IgD-negative memory B cell (primary cell): ENCODE data around the gene TMEM176A. TPM values are rescaled to one million over a fixed set of nuclear protein-coding genes. Genes with fewer than 3 reads are reported as not detected.
A peak's percentile ranks its signal among the peaks of the same experiment; 100 is the strongest.

Experiments used
- H3K27ac Mint-ChIP-seq, 3 donors: one replicate each; pipeline ENCODE4 v1.8.0; 2020 to 2022; ENCODE audit warnings: mild to moderate bottlenecking in 3 of 3, mixed read lengths in 3 of 3, moderate library complexity in 1 of 3
- H3K27me3 Mint-ChIP-seq: one replicate; pipeline ENCODE4 v1.8.0; 2021; ENCODE audit warnings: mixed read lengths
- H3K36me3 Mint-ChIP-seq: one replicate; pipeline ENCODE4 v1.8.0; 2020; ENCODE audit warnings: mild to moderate bottlenecking, mixed read lengths
- H3K4me1 Mint-ChIP-seq, 3 donors: one replicate each; pipeline ENCODE4 v1.8.0; 2020 to 2022; ENCODE audit warnings: mixed read lengths in 3 of 3, mild to moderate bottlenecking in 1 of 3
- H3K4me3 Mint-ChIP-seq, 4 donors: one replicate each; pipeline ENCODE4 v1.8.0; 2020 to 2022; ENCODE audit warnings: mild to moderate bottlenecking in 4 of 4, mixed read lengths in 4 of 4, moderate library complexity in 3 of 4
- H3K9me3 Mint-ChIP-seq, 3 donors: one replicate each; pipeline ENCODE4 v1.8.0; 2020 to 2021; ENCODE audit warnings: mixed read lengths in 3 of 3, mild to moderate bottlenecking in 1 of 3
- polyA plus RNA-seq: library from polyadenylated mRNA; unstranded; fragments of 300-500 nt; fragmentation: Illumina TruSeq; gene quantifications from one replicate; pipeline ENCODE4 v1.2.3, GENCODE V29; 2021

Gene TMEM176A
- polyA plus RNA-seq, 1 donor from 2014 or later = not detected

DNA sequence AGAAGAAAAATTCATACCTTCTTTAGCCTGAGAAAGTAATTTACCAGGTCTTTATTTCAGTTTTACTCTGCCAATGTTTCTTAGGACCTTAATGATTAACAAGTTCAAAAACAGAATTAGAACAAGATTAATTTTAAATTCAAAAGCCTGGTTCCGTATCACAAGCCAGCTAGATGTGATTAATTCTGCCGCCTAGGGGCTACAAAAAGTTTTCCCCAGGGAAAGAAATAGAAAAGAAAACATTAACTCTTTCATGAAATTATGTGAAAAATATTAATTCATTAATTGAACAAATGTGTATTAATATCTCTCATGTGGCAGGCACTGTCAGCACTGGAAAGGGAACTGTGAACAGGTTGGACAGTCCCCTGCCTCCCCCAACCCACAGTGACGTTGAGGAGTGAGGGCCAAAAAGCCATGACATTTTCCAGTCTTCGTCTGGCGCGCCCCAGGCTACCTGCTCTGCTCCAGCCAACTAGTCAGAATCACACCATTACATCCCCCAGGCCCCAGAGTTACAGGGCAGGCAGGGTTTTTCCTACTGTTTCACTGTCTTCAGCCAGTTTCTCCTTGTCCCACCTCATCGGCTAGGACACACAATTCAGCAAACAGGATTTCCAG lies 20.1 kb downstream of the TMEM176A start:
- H3K9me3 Mint-ChIP-seq = peaks cover 5 to 11% (median 11%) of the 10 kb centered on the region in 3 donors
- no peaks in the 10 kb centered on the region for H3K4me1 Mint-ChIP-seq
- no peak overlapping the region for H3K4me3 Mint-ChIP-seq
- peaks cover 6% of the 10 kb centered on the region for H3K27me3 Mint-ChIP-seq
- H3K36me3 Mint-ChIP-seq = peaks cover 3% of the 10 kb centered on the region
- H3K27ac Mint-ChIP-seq = no peak overlapping the region

DNA sequence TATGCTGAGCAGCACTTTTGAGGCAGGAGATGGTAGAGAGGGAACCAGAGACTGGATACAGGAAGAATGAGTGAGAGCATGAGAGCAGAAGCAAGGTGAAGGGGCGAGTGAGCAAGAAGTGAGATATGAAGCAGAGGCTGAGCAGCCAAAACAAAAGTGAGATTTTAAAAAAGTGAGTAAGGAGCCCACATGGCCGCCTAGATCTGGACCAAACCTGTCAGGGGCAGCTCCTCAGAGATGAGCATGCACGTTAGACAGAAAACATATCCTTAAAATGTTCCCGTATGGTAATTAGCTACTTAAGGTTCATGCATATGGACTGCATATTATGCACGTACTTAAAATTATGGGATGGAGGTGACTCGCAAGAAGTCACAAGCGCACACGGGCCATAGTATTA lies 22.5 kb downstream of the TMEM176A start:
- peaks cover 5% of the 10 kb centered on the region for H3K27me3 Mint-ChIP-seq
- H3K4me3 Mint-ChIP-seq = no peak overlapping the region
- peaks cover 3% of the 10 kb centered on the region for H3K36me3 Mint-ChIP-seq
- peaks cover 5 to 7% (median 6%) of the 10 kb centered on the region in 3 donors for H3K9me3 Mint-ChIP-seq
- H3K27ac Mint-ChIP-seq = no peak overlapping the region
- no peaks in the 10 kb centered on the region for H3K4me1 Mint-ChIP-seq

DNA sequence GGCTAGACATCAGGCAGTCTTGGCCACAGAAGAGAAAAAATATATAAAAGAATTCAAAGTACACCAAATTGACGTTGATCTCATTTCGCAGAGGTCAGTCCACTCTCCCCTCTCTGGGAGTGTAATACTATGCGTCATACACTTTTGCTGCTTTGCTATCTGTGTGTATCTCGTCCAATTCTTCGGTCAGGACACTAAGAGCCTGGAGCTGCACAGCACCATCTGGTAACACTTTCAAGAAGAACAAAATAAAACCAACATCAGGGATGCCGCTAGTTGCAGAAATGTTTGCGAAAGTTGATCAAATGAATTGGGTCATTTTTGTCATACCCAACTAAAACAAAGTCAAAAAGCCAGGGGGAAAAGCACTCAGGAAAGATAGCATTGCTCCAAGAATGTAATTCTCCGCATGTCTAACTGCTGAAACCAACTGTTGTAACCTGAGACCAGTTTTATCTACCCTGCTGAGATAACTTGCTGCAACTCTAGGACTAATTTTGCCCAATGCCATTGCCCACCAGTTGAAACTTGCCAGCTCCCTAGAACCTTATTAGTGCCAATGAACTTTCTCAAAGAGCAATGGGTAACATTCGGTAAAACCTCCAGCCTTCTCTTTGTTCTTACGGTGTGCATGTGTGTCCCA lies 23.0 kb downstream of the TMEM176A start:
- Mint-ChIP-seq H3K9me3 (peaks cover 5 to 7% (median 6%) of the 10 kb centered on the region in 3 donors), H3K27me3 (peaks cover 8% of the 10 kb centered on the region), H3K4me3 (no peak overlapping the region)

DNA sequence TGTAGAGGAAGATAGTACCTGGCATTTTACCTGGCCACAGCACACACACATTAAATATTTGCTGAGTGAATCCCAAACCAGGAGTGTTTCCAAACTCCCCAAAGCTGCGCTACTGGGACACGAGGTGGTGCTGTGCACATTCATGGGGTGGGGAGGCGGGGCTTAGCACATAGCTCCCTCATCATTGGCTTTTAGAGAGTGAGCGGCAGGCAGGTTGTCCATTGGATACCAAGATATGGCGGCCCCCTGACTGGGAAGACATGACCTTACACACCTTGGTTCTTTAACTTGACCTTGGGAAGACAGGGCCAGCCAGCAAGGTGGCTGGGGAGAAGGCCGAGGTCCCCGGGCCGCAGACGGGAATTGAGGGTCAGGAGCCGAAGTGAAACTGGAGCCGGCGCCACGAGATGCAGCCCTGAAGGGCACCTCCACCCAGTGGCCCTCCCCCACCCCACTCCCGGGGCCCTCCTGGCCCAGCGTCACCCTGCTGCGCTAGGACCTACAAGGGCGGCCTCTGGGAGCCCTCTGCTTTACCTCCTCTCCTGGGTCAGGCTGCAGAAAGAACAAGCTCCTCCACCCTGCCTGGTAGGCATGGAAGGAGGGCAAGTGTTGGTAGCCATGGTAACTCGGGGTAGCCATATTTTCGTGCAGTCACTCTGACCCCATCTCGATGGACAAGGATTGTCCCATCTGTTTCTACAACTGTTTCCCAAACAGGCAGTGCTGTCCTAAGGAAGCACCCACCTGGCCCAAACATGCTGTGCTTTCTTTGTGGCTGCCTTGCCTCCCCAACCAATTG lies 24.0 kb downstream of the TMEM176A start:
- Mint-ChIP-seq H3K4me1 (no peaks in the 10 kb centered on the region), H3K27ac (no peak overlapping the region), H3K36me3 (peaks cover 6% of the 10 kb centered on the region), H3K27me3 (peaks cover 9% of the 10 kb centered on the region), H3K4me3 (no peak overlapping the region), H3K9me3 (peaks cover 5 to 7% (median 6%) of the 10 kb centered on the region in 3 donors)

More for the DNA sequence above, 23.0 kb downstream of the TMEM176A start:
- no peaks in the 10 kb centered on the region for H3K4me1 Mint-ChIP-seq
- no peak overlapping the region for H3K27ac Mint-ChIP-seq
- peaks cover 6% of the 10 kb centered on the region for H3K36me3 Mint-ChIP-seq

DNA sequence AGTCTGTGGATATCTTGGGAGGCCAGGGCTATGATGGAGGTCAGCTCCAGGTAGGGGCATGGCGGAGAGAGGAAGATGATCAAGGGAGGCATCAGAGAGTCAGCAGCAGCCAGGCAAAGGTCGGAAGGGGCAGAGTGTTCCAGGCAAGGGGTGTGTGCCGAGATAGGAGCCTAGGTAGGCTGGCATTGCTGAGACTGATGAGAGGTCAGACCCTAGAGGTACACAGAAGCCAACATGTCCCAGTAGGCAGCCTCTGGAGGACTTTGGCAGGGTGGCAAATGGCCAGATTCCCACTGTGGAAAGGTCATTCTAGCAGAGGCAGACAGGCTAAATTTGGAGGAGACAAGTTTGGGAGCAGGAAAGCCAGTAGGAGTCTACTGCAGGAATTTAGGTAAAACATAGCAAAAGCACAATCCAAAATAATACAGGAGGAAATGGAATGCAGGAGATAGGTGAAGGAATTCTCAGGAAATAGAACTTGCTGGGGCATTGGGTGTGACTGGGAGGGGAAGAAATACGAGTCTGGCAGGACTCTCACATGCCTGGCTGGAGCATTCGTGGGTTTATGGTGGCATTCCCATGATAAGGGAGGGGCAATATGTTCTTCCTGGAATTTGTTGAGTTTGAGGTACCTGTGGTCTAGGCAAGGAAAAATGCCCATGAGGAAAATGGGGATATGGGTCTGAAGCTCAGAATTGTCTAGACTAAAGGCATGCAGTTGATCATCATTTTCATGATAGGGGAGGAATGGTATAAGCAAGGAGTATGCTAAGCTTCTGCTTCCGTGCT lies 25.7 kb downstream of the TMEM176A start:
- Mint-ChIP-seq H3K27ac (no peak overlapping the region), H3K4me3 (no peak overlapping the region), H3K9me3 (peaks cover 5 to 9% (median 7%) of the 10 kb centered on the region in 3 donors), H3K27me3 (peaks cover 12% of the 10 kb centered on the region), H3K36me3 (peaks cover 6% of the 10 kb centered on the region), H3K4me1 (no peaks in the 10 kb centered on the region)

DNA sequence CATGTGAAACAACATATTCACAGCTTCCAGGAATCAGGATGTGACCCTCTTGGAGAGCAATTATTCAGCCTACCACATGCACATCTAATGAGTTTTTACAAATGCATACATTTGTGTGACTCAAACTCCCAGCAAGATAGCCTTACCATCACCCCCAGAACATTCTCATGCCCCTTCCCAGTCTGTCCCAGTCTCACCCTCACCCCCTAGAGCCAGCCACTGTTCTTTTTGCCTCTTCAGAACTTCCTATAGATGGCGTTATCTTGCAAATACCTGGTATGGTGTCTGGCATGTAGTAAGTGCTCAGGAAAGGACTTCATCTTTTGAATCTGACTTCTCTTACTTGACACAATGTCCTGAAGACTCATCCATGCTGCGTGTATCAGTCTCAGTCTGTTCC lies 27.8 kb downstream of the TMEM176A start:
- Mint-ChIP-seq H3K27ac (no peak overlapping the region), H3K4me3 (no peak overlapping the region), H3K9me3 (peaks cover 0 to 7% (median 0%) of the 10 kb centered on the region in 3 donors), H3K27me3 (peaks cover 22% of the 10 kb centered on the region), H3K36me3 (peaks cover 3% of the 10 kb centered on the region), H3K4me1 (no peaks in the 10 kb centered on the region)

DNA sequence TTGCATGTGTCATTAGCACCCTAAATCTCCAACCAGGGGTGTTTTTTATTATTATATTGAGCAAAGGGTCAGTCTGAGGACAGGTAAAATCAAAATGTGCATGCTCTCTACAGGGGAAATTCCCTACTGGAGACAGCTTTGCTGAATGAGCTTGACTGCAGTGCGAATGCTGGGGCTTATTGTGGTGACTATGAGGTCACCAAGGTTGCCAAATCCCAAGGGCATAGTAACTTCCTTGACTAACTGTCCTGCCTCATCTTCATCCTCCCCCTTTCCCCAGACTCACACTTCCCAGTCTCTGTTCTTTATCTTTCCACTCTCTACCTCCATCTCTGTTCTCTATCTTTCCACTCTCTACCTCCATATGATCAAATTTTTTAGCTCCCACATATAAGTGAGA lies 28.9 kb downstream of the TMEM176A start:
- Mint-ChIP-seq H3K4me3 (no peak overlapping the region), H3K4me1 (no peaks in the 10 kb centered on the region), H3K27me3 (peaks cover 27% of the 10 kb centered on the region), H3K27ac (no peak overlapping the region), H3K36me3 (peaks cover 3% of the 10 kb centered on the region), H3K9me3 (peaks cover 0 to 7% (median 0%) of the 10 kb centered on the region in 3 donors)

DNA sequence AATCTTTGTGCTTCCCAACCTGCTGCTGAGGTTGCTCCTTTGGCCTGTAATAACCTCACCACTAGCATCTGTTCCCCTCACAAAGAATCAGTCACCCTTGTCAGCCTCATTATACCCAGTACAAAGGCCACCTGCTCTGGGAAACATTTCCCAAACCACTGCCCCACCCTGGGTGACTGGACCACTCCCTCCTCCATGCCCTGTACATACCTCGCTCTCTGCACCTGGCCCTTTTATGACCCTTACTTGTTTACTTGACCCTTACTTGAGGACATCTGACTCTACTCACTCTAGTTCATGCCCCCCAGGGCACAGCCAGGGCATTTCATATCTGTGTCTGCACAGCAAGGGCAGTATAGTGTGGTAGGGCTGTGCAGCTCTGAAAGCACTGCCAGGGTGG lies 30.4 kb downstream of the TMEM176A start:
- H3K9me3 Mint-ChIP-seq = peaks cover 0 to 5% (median 0%) of the 10 kb centered on the region in 3 donors
- no peaks in the 10 kb centered on the region for H3K4me1 Mint-ChIP-seq
- peaks cover 3% of the 10 kb centered on the region for H3K36me3 Mint-ChIP-seq
- H3K27ac Mint-ChIP-seq = no peak overlapping the region
- H3K4me3 Mint-ChIP-seq = no peak overlapping the region
- peaks cover 27% of the 10 kb centered on the region for H3K27me3 Mint-ChIP-seq

DNA sequence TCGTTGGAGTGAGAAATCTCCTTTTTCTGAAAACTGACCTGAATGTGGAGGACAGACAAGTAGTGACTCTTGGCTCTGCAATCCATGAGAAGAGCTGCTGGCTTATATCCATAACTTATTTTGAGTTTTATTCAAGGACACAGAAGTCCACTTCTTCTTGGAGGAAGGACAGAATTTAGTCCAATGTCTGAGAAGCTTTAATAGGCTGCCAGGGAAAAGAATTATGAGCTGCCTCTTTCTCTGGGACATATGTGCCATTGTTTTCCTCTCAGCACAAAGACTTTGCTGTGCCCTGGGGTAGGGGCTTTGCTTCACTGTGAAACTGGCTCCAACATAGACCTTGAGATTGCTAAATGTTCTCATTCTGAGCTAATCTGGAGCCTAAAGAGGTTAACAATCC lies 31.3 kb downstream of the TMEM176A start:
- H3K27ac Mint-ChIP-seq = no peak overlapping the region
- no peak overlapping the region for H3K4me3 Mint-ChIP-seq

DNA sequence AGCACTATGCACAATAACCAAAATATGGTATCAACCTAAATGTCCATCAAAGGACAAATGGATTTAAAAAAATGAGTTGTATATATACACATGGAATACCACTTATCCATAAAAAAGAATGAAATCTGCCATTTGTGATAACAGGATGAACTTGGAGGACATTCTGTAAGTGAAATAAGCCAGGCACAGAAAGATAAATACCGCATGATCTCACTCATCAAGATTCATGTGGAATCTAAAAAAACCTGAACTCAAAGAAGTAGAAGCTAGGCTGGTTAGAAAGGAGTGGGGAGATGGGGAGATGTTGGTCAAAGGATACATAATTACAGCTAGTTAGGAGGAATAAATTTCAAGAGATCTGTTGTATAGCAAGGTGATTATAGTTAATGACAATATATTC lies 34.5 kb downstream of the TMEM176A start:
- no peaks in the 10 kb centered on the region for H3K36me3 Mint-ChIP-seq
- H3K4me1 Mint-ChIP-seq = no peaks in the 10 kb centered on the region
- peaks cover 21% of the 10 kb centered on the region for H3K27me3 Mint-ChIP-seq
- H3K4me3 Mint-ChIP-seq = peak overlapping the region in 1 of 4 donors; percentile 1
- no peak overlapping the region for H3K27ac Mint-ChIP-seq
- peaks cover 0 to 4% (median 0%) of the 10 kb centered on the region in 3 donors for H3K9me3 Mint-ChIP-seq

More for the DNA sequence above, 31.3 kb downstream of the TMEM176A start:
- H3K4me1 Mint-ChIP-seq = no peaks in the 10 kb centered on the region
- peaks cover 0 to 4% (median 0%) of the 10 kb centered on the region in 3 donors for H3K9me3 Mint-ChIP-seq
- peaks cover 24% of the 10 kb centered on the region for H3K27me3 Mint-ChIP-seq
- peaks cover 3% of the 10 kb centered on the region for H3K36me3 Mint-ChIP-seq

DNA sequence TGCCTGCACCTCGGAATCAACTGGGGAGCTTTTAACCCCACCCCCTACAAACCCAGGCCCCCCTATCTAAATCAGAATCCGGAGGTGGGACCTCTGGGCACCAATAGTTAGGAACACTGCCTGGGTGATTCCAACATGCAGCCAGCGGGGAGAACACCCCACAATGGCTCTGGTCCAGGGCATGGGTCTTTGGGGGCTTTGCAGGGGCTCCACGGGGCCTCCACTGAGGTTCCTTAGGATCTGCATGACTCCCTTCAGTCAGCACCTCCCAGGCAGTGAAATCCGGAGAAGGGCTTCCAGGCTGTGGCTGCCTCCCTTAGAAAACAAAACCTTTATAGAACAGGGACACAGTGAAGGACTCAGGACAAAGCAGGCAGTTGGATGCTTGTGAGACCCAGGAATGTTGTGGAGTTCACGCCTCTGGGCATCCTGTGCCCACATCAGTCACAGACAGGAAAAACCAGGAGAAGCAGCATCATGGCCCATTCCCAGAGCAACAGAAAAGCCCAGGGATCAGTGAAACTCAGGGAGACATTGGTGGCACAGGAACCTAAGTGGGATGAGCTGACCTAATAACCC lies 35.2 kb downstream of the TMEM176A start:
- no peaks in the 10 kb centered on the region for H3K4me1 Mint-ChIP-seq
- no peak overlapping the region for H3K27ac Mint-ChIP-seq
- H3K36me3 Mint-ChIP-seq = no peaks in the 10 kb centered on the region
- H3K4me3 Mint-ChIP-seq = no peak overlapping the region
- no peaks in the 10 kb centered on the region for H3K9me3 Mint-ChIP-seq
- peaks cover 17% of the 10 kb centered on the region for H3K27me3 Mint-ChIP-seq

DNA sequence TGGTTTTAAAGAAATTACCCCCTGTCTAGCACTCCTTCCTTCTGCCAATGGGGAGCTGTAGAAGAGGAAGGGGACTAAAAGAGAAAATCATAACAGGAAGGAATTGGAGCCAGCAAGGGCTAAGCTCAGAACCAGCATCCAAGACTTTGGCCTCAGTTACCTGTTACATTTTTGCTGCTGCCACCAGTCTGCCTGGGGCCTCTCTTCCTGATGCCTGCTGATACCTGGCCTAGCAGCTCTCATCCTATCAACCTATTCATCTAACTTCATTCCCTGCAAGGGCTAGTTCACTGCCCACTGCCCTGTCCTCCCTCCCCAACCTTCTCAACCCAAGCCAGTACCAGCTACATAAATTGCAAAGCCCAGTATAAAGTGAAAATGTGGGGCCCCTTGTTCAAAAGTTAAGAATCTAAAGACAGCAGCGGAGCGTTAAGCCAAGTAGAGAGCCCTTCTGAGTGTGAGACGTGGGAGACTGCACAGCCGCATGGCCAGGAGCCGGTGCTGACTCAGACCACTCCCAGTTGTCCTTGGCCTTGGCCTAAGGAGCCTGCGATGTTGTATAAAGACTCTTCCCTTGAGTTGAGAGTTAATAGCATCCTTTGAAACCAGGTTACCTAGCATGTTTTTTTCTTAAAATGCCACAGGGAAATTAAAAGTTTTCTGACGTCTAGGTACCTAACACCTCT lies 38.5 kb downstream of the TMEM176A start:
- Mint-ChIP-seq H3K36me3 (peaks cover 1% of the 10 kb centered on the region), H3K9me3 (no peaks in the 10 kb centered on the region)

DNA sequence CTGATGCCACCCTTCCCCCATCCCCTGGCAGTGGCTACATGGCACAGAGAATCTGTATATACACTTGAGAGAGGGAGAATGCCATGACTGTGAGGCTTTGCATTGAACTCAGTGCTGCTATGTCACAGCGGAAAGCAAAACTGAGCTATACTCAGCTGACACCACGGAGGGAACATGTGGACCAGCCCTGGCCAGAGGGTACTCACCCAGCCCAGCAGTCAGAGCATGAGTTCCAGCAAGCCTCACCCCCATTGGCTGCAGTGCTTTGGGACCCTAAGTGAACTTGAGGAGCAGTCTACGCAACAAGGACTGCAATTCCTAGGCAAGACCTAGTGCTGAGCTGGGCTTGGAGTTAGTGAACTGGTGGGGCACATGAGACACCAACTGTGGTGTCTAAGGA lies 41.4 kb downstream of the TMEM176A start:
- H3K36me3 Mint-ChIP-seq = peaks cover 1% of the 10 kb centered on the region
- H3K27me3 Mint-ChIP-seq = peaks cover 6% of the 10 kb centered on the region
- H3K4me3 Mint-ChIP-seq = no peak overlapping the region
- H3K4me1 Mint-ChIP-seq = no peaks in the 10 kb centered on the region
- H3K9me3 Mint-ChIP-seq = no peaks in the 10 kb centered on the region
- H3K27ac Mint-ChIP-seq = no peak overlapping the region

More for the DNA sequence above, 38.5 kb downstream of the TMEM176A start:
- Mint-ChIP-seq H3K27me3 (peaks cover 6% of the 10 kb centered on the region), H3K4me1 (no peaks in the 10 kb centered on the region), H3K4me3 (no peak overlapping the region), H3K27ac (no peak overlapping the region)

DNA sequence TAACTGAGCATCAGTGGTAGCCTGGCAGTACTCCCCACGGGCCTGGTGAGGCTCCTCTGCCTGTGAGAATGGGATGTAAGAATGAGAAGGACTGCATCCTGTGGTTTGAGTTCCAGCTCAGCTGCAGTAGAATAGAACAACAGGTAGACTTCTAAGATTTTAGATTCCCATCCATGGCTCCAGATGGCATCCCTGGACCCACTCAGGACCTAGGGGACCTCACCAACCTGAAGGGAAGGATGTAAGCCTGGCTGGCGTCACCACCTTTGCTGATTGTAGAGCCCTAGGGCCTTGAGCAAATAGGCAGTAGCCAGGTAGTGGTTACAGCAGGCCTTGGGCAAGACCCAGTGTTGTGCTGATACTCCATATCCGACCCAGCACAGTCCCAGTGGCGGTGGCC lies 42.1 kb downstream of the TMEM176A start:
- no peak overlapping the region for H3K27ac Mint-ChIP-seq
- H3K9me3 Mint-ChIP-seq = no peaks in the 10 kb centered on the region
- H3K4me3 Mint-ChIP-seq = no peak overlapping the region
- H3K4me1 Mint-ChIP-seq = no peaks in the 10 kb centered on the region
- peaks cover 1% of the 10 kb centered on the region for H3K36me3 Mint-ChIP-seq
- H3K27me3 Mint-ChIP-seq = peaks cover 5% of the 10 kb centered on the region
